Trophoblast cell (in vitro differentiated cells and primary cell): ENCODE measurements around the gene C2orf68.

Experiments
- DNase-seq, 2 donors: peaks; one replicate each; pipeline ENCODE4 v3.0.0-alpha.2; 2016
- H2AFZ ChIP-seq: 2 replicates; pipeline ENCODE4 v1.6.1; 2013; ENCODE audit warnings: low read length, moderate library complexity, mild to moderate bottlenecking; ENCODE audit not compliant: insufficient read depth, poor library complexity
- H2AK5ac ChIP-seq: 2 replicates; pipeline ENCODE4 v1.6.1; 2013; ENCODE audit warnings: mild to moderate bottlenecking, low read length
- H2BK120ac ChIP-seq: 2 replicates; pipeline ENCODE4 v1.6.1; 2013; ENCODE audit warnings: low read length, mild to moderate bottlenecking, moderate library complexity; ENCODE audit not compliant: insufficient read depth, poor library complexity
- H2BK12ac ChIP-seq: 2 replicates; pipeline ENCODE4 v1.6.1; 2013; ENCODE audit warnings: mild to moderate bottlenecking, low read length, moderate library complexity
- H2BK5ac ChIP-seq: 2 replicates; pipeline ENCODE4 v1.6.1; 2013; ENCODE audit warnings: low read length, low read depth, moderate library complexity, mild to moderate bottlenecking; ENCODE audit not compliant: poor library complexity
- H3K14ac ChIP-seq: 2 replicates; pipeline ENCODE4 v1.6.1; 2013; ENCODE audit warnings: mild to moderate bottlenecking, low read length
- H3K18ac ChIP-seq: 2 replicates; pipeline ENCODE4 v1.6.1; 2013; ENCODE audit warnings: mild to moderate bottlenecking, low read length
- H3K23ac ChIP-seq: 2 replicates; pipeline ENCODE4 v1.6.1; 2013; ENCODE audit warnings: low read length
- H3K27ac ChIP-seq: 2 replicates; pipeline ENCODE4 v1.5.1; 2013; ENCODE audit warnings: low read depth, mild to moderate bottlenecking, inconsistent platforms, low read length, moderate library complexity
- H3K27me3 ChIP-seq: 2 replicates; pipeline ENCODE4 v1.6.1; 2013; ENCODE audit warnings: inconsistent platforms, mild to moderate bottlenecking, low read length, moderate library complexity; ENCODE audit not compliant: insufficient read depth
- H3K36me3 ChIP-seq, 2 experiments: 1 replicate in 1 of 2; 2 replicates in 1 of 2; pipeline ENCODE4 v1.6.1; 2013; ENCODE audit warnings: low read length in 2 of 2, mild to moderate bottlenecking in 2 of 2, moderate library complexity in 1 of 2; ENCODE audit not compliant: insufficient read depth in 2 of 2, control insufficient read depth in 1 of 2
- H3K4ac ChIP-seq: 2 replicates; pipeline ENCODE4 v1.6.1; 2013; ENCODE audit warnings: low read depth, mild to moderate bottlenecking, low read length, moderate library complexity
- H3K4me1 ChIP-seq, 2 experiments: 1 replicate in 1 of 2; 2 replicates in 1 of 2; pipeline ENCODE4 v1.6.1; 2013; ENCODE audit warnings: low read length in 2 of 2, mild to moderate bottlenecking in 2 of 2, moderate library complexity in 1 of 2; ENCODE audit not compliant: insufficient read depth in 2 of 2, control insufficient read depth in 1 of 2
- H3K4me2 ChIP-seq: 2 replicates; pipeline ENCODE4 v1.6.1; 2013; ENCODE audit warnings: inconsistent platforms, mild to moderate bottlenecking, low read length, moderate library complexity
- H3K4me3 ChIP-seq: 2 replicates; pipeline ENCODE4 v1.5.1; 2013; ENCODE audit warnings: mild to moderate bottlenecking, low read depth, low read length, inconsistent platforms
- H3K79me1 ChIP-seq: one replicate; pipeline ENCODE4 v1.6.1; 2013; ENCODE audit warnings: low read length
- H3K79me2 ChIP-seq: 2 replicates; pipeline ENCODE4 v1.6.1; 2013; ENCODE audit warnings: low read length, mild to moderate bottlenecking; ENCODE audit not compliant: control insufficient read depth, insufficient read depth, poor library complexity
- H3K9ac ChIP-seq: 2 replicates; pipeline ENCODE4 v1.6.1; 2013; ENCODE audit warnings: mild to moderate bottlenecking, low read length
- H3K9me3 ChIP-seq: 2 replicates; pipeline ENCODE4 v1.6.1; 2013; ENCODE audit warnings: low read depth, mild to moderate bottlenecking, control low read depth, inconsistent platforms, low read length; ENCODE audit not compliant: insufficient read depth
- H4K12ac ChIP-seq: 2 replicates; pipeline ENCODE4 v1.6.1; 2013; ENCODE audit warnings: low read depth, mild to moderate bottlenecking, low read length, moderate library complexity
- H4K8ac ChIP-seq: 2 replicates; pipeline ENCODE4 v1.6.1; 2013; ENCODE audit warnings: low read depth, mild to moderate bottlenecking, low read length, moderate library complexity
- H4K91ac ChIP-seq: one replicate; pipeline ENCODE4 v1.6.1; 2013; ENCODE audit warnings: low read depth, mild to moderate bottlenecking, low read length, moderate library complexity
- WGBS: extraction: QIAGEN DNeasy Blood & Tissue Kit; methylation state at CpG from one replicate; pipeline ENCODE4 v1.1.7; 2013; ENCODE audit warnings: missing lambda C conversion rate; ENCODE audit not compliant: insufficient read length, insufficient coverage; ENCODE audit errors: extremely low coverage; 5-methylcytosine and 5-hydroxymethylcytosine counted together

Gene C2orf68

GRCh38 chr2:85649201-85650190 is 37.6 kb upstream of the C2orf68 start:
- no CpG with 5 or more reads among the region's 9 CpGs for WGBS
- H3K4me1 ChIP-seq, result no peaks in the 10 kb centered on the region
- H3K9ac ChIP-seq, result no peak overlapping the region
- H2AFZ ChIP-seq, result no peak overlapping the region
- no peak overlapping the region for H3K23ac ChIP-seq
- H3K14ac ChIP-seq, result no peak overlapping the region
- H4K12ac ChIP-seq, result no peak overlapping the region
- H3K27ac ChIP-seq, result no peak overlapping the region
- DNase-seq, result no peak
- H2BK5ac ChIP-seq, result no peak overlapping the region
- H3K4me2 ChIP-seq, result no peak overlapping the region
- H3K79me1 ChIP-seq, result no peaks in the 10 kb centered on the region
- H3K4ac ChIP-seq, result no peak overlapping the region
- no peak overlapping the region for H4K91ac ChIP-seq
- H3K9me3 ChIP-seq, result no peaks in the 10 kb centered on the region
- no peak overlapping the region for H4K8ac ChIP-seq
- no peaks in the 10 kb centered on the region for H3K27me3 ChIP-seq
- H3K18ac ChIP-seq, result no peak overlapping the region
- no peak overlapping the region for H2BK12ac ChIP-seq
- peaks cover 43 to 64% of the 10 kb centered on the region in 2 experiments for H3K36me3 ChIP-seq
- H3K4me3 ChIP-seq, result no peak overlapping the region
- no peak overlapping the region for H2AK5ac ChIP-seq
- H3K79me2 ChIP-seq, result no peaks in the 10 kb centered on the region
- H2BK120ac ChIP-seq, result no peak overlapping the region

- H3K36me3 ChIP-seq, result peaks cover 47 to 66% of the 10 kb centered on the region in 2 experiments
- H3K27ac ChIP-seq, result no peak overlapping the region
- no peak overlapping the region for H3K23ac ChIP-seq
- H3K27me3 ChIP-seq, result no peaks in the 10 kb centered on the region
- no peak overlapping the region for H3K4me2 ChIP-seq
- H4K12ac ChIP-seq, result no peak overlapping the region
- peak in 1 of 2 donors; percentile 42 for DNase-seq
- no peak overlapping the region for H2BK120ac ChIP-seq
- no peak overlapping the region for H4K8ac ChIP-seq
- H2AK5ac ChIP-seq, result no peak overlapping the region
- H2BK5ac ChIP-seq, result no peak overlapping the region
- no peak overlapping the region for H3K14ac ChIP-seq
- no peak overlapping the region for H3K18ac ChIP-seq
- no peak overlapping the region for H3K9ac ChIP-seq
- H2AFZ ChIP-seq, result no peak overlapping the region
- H3K79me1 ChIP-seq, result no peaks in the 10 kb centered on the region
- no peak overlapping the region for H4K91ac ChIP-seq
- H3K79me2 ChIP-seq, result no peaks in the 10 kb centered on the region
- H3K4me1 ChIP-seq, result no peaks in the 10 kb centered on the region
- H3K9me3 ChIP-seq, result no peaks in the 10 kb centered on the region
- H3K4ac ChIP-seq, result no peak overlapping the region
- no peak overlapping the region for H2BK12ac ChIP-seq
- no CpG with 5 or more reads among the region's 2 CpGs for WGBS
- no peak overlapping the region for H3K4me3 ChIP-seq
Observed at GRCh38 chr2:85648619-85649018, 36.8 kb upstream of the C2orf68 start.

GRCh38 chr2:85647823-85648526 is 36.1 kb upstream of the C2orf68 start:
- no peak for DNase-seq
- no peak overlapping the region for H2BK12ac ChIP-seq
- no peak overlapping the region for H4K12ac ChIP-seq
- no peak overlapping the region for H2AK5ac ChIP-seq
- H3K27ac ChIP-seq, result no peak overlapping the region
- H3K18ac ChIP-seq, result no peak overlapping the region
- WGBS, result 100% methylated on average over 1 of the region's 10 CpGs
- H3K4ac ChIP-seq, result no peak overlapping the region
- H3K23ac ChIP-seq, result no peak overlapping the region
- no peak overlapping the region for H3K9ac ChIP-seq
- no peak overlapping the region for H2BK5ac ChIP-seq
- H3K79me1 ChIP-seq, result no peaks in the 10 kb centered on the region
- H3K4me1 ChIP-seq, result no peaks in the 10 kb centered on the region
- H3K4me3 ChIP-seq, result no peak overlapping the region
- H2BK120ac ChIP-seq, result no peak overlapping the region
- H3K14ac ChIP-seq, result no peak overlapping the region
- no peaks in the 10 kb centered on the region for H3K79me2 ChIP-seq
- H3K4me2 ChIP-seq, result no peak overlapping the region
- no peaks in the 10 kb centered on the region for H3K9me3 ChIP-seq
- peaks cover 48 to 70% of the 10 kb centered on the region in 2 experiments for H3K36me3 ChIP-seq
- H4K8ac ChIP-seq, result no peak overlapping the region
- H4K91ac ChIP-seq, result no peak overlapping the region
- no peak overlapping the region for H2AFZ ChIP-seq
- no peaks in the 10 kb centered on the region for H3K27me3 ChIP-seq

- no peak overlapping the region for H4K12ac ChIP-seq
- H3K4me1 ChIP-seq, result no peaks in the 10 kb centered on the region
- no peaks in the 10 kb centered on the region for H3K27me3 ChIP-seq
- peaks cover 47 to 75% of the 10 kb centered on the region in 2 experiments for H3K36me3 ChIP-seq
- no peak overlapping the region for H3K23ac ChIP-seq
- no peak for DNase-seq
- no peak overlapping the region for H4K8ac ChIP-seq
- H4K91ac ChIP-seq, result no peak overlapping the region
- no peak overlapping the region for H3K4me2 ChIP-seq
- H3K79me1 ChIP-seq, result no peaks in the 10 kb centered on the region
- no peaks in the 10 kb centered on the region for H3K9me3 ChIP-seq
- no peak overlapping the region for H2BK12ac ChIP-seq
- no peak overlapping the region for H2AK5ac ChIP-seq
- no peak overlapping the region for H2BK5ac ChIP-seq
- H3K4me3 ChIP-seq, result no peak overlapping the region
- H3K79me2 ChIP-seq, result no peaks in the 10 kb centered on the region
- no peak overlapping the region for H3K14ac ChIP-seq
- no peak overlapping the region for H2AFZ ChIP-seq
- no peak overlapping the region for H3K4ac ChIP-seq
- no peak overlapping the region for H3K9ac ChIP-seq
- no peak overlapping the region for H3K27ac ChIP-seq
- no CpG with 5 or more reads among the region's 2 CpGs for WGBS
- no peak overlapping the region for H2BK120ac ChIP-seq
- H3K18ac ChIP-seq, result no peak overlapping the region
Observed at GRCh38 chr2:85646166-85646565, 34.3 kb upstream of the C2orf68 start.
